Left ventricle myocardium inferior (tissue), 1 donor: ENCODE results near the gene CIAO2B. TPM values are rescaled to one million over a fixed set of nuclear protein-coding genes. Genes with fewer than 3 reads are reported as not detected.

Source experiments
- DNase-seq: peaks from one replicate; pipeline ENCODE4 v3.0.0-alpha.2; 2020
- H3K27ac ChIP-seq: fragments of 200-600 bp; replicated peaks from 2 replicates; pipeline ENCODE4 v1.8.0; 2021
- H3K27me3 ChIP-seq: fragments of 200-600 bp; 2 replicates; pipeline ENCODE4 v1.8.0; 2021; ENCODE audit warnings: low read depth
- H3K36me3 ChIP-seq: fragments of 200-600 bp; 2 replicates; pipeline ENCODE4 v1.8.0; 2021
- H3K4me1 ChIP-seq: fragments of 200-600 bp; 2 replicates; pipeline ENCODE4 v1.8.0; 2021
- H3K4me3 ChIP-seq: fragments of 200-600 bp; 2 replicates; pipeline ENCODE4 v1.8.0; 2021; ENCODE audit warnings: mild to moderate bottlenecking, moderate library complexity
- H3K9me3 ChIP-seq: fragments of 200-600 bp; replicated peaks from 2 replicates; pipeline ENCODE4 v1.8.0; 2021
- intact Hi-C: fragments of 100-400 bp; cut with micrococcal nuclease; formaldehyde crosslinking; loops from one replicate; pipeline ENCODE4 v1.11.0; 2022
- total RNA-seq: library from RNA; stranded (reverse); fragmentation: NEBNext Ultra II Directional; extraction: Animal tissue kit (Norgen Biotek cat#: 25700); gene quantifications from one replicate; pipeline ENCODE4 v1.2.1, GENCODE V29; 2021
- TF ChIP-seq, protein P1 (sequence below): fragments of 200-600 bp; IDR thresholded peaks from 2 replicates; pipeline ENCODE4 v1.8.0; 2021; ENCODE audit warnings: antibody characterized with exemption, mild to moderate bottlenecking, borderline replicate concordance
- donor health status: DM: no; HTN: yes; CAD: no; lungs with severe emphysema.

Gene CIAO2B
- total RNA-seq, 1 donor from 2014 or later = 127 TPM

GRCh38 chr16:66927918-66928649 lies 6.1 kb downstream of the CIAO2B start:
- peaks cover 22% of the 10 kb centered on the region for H3K27me3 ChIP-seq
- H3K27ac ChIP-seq = peak overlapping the region; percentile 96
- H3K36me3 ChIP-seq = peaks cover 14% of the 10 kb centered on the region
- peaks cover 80% of the 10 kb centered on the region for H3K4me1 ChIP-seq
- TF ChIP-seq, protein P1, sequence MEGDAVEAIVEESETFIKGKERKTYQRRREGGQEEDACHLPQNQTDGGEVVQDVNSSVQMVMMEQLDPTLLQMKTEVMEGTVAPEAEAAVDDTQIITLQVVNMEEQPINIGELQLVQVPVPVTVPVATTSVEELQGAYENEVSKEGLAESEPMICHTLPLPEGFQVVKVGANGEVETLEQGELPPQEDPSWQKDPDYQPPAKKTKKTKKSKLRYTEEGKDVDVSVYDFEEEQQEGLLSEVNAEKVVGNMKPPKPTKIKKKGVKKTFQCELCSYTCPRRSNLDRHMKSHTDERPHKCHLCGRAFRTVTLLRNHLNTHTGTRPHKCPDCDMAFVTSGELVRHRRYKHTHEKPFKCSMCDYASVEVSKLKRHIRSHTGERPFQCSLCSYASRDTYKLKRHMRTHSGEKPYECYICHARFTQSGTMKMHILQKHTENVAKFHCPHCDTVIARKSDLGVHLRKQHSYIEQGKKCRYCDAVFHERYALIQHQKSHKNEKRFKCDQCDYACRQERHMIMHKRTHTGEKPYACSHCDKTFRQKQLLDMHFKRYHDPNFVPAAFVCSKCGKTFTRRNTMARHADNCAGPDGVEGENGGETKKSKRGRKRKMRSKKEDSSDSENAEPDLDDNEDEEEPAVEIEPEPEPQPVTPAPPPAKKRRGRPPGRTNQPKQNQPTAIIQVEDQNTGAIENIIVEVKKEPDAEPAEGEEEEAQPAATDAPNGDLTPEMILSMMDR = no peak
- H3K9me3 ChIP-seq = no peaks in the 10 kb centered on the region
- H3K4me3 ChIP-seq = no peak overlapping the region
- intact Hi-C loops = no loop called here
- DNase-seq = no peak

- intact Hi-C loops = no loop called here
- DNase-seq = peak; percentile 54
- Histone ChIP-seq H3K4me1 (peaks cover 83% of the 10 kb centered on the region), H3K4me3 (peak overlapping the region; percentile 80), H3K27ac (peak overlapping the region; percentile 96), H3K36me3 (peaks cover 21% of the 10 kb centered on the region), H3K9me3 (no peaks in the 10 kb centered on the region), H3K27me3 (peaks cover 27% of the 10 kb centered on the region)
- TF ChIP-seq, protein P1 = no peak
Observed at GRCh38 chr16:66926961-66927436, 7.2 kb downstream of the CIAO2B start.

GRCh38 chr16:66926171-66926947 lies 7.8 kb downstream of the CIAO2B start:
- TF ChIP-seq, protein P1 = peak; percentile 22
- H3K27me3 ChIP-seq = peaks cover 31% of the 10 kb centered on the region
- H3K9me3 ChIP-seq = no peaks in the 10 kb centered on the region
- H3K4me1 ChIP-seq = peaks cover 89% of the 10 kb centered on the region
- intact Hi-C loops = no loop called here
- peak overlapping the region; percentile 80 for H3K4me3 ChIP-seq
- peak; percentile 74 for DNase-seq
- peak overlapping the region; percentile 96 for H3K27ac ChIP-seq
- H3K36me3 ChIP-seq = peaks cover 25% of the 10 kb centered on the region

GRCh38 chr16:66925322-66925840 lies 8.8 kb downstream of the CIAO2B start, which contains the start of gene RRAD:
RRAD (minus strand) TSS chr16:66925535; CDS start chr16:66925179, 356 bp downstream.
- intact Hi-C loops = no loop called here
- peaks cover 31% of the 10 kb centered on the region for H3K27me3 ChIP-seq
- H3K4me3 ChIP-seq = peak within 1 kb of the TSS; percentile 80
- peaks cover 22% of the 10 kb centered on the region for H3K36me3 ChIP-seq
- H3K27ac ChIP-seq = peak within 1 kb of the TSS; percentile 96
- H3K9me3 ChIP-seq = no peaks in the 10 kb centered on the region
- TF ChIP-seq, protein P1 = no peak
- DNase-seq = peak; percentile 68
- peaks cover 97% of the 10 kb centered on the region for H3K4me1 ChIP-seq

DNA sequence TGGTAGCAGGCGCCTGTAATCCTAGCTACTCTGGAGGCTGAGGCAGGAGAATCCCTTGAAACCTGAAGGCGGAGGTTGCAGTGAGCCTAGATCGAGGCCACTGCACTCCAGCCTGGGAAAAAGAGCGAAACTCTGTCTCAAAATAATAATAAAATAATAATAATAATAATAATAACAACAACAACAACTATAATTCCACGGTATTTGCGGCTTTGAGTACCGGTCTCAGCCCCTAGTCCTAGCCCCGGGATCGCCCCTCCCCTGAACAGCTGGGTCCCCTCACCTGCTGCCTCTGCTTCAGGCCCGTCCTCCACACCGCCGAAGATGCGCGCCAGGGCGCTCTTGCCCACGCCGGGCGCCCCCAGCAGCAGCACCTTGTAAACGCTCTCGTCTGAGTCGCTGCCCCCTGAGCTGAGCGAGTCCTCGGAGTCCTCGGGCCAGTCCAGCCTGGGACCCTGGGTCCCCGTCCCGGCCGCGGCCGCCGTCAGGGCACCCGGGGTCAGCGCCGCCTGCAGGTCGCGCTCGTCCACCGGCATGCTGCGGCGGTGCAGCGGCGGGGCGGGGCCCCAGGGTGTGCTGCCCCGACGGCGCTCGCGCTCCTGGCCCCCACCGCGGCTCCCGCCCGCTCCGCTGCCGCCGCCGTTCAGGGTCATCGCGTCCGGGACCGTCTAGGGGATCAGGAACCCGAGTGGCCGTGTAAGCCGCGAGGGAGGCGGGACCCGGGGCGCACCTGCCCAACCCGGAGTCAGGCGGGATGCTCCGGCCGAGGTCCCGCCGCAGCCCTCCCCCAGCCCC lies 9.5 kb downstream of the CIAO2B start:
- TF ChIP-seq, protein P1 = peak; percentile 54
- peaks cover 36% of the 10 kb centered on the region for H3K27me3 ChIP-seq
- peak; percentile 56 for DNase-seq
- H3K4me1 ChIP-seq = peaks cover 97% of the 10 kb centered on the region
- intact Hi-C loops = no loop called here
- H3K9me3 ChIP-seq = no peaks in the 10 kb centered on the region
- peak overlapping the region; percentile 96 for H3K27ac ChIP-seq
- peaks cover 22% of the 10 kb centered on the region for H3K36me3 ChIP-seq
- peak overlapping the region; percentile 80 for H3K4me3 ChIP-seq
